D721Med (cell line): ENCODE measurements around the gene LCE3D.
"Not testable (repeated sequence)": the region's sequence is repeated elsewhere in the genome, so short reads cannot be mapped to it uniquely, and the experiment has no call there.

Experiments
- DNase-seq: peaks from one replicate; pipeline ENCODE4 v3.0.0; 2011; ENCODE audit warnings: low spot score; ENCODE audit not compliant: insufficient read length
- FAIRE-seq: peaks from 2 replicates; lab custom pipeline; 2011; peaks lifted over from hg19 to GRCh38; lab: Jason Lieb, UNC
- CTCF ChIP-seq: IDR thresholded peaks from 2 replicates; pipeline ENCODE4 v1.5.1; 2012; ENCODE audit warnings: mild to moderate bottlenecking, control low read depth; ENCODE audit not compliant: insufficient read depth; ENCODE audit errors: missing control alignments

LCE3D gene

GRCh38 chr1:152565535-152566215, 14.6 kb downstream of the LCE3D start:
- no peak for TF ChIP-seq CTCF
- no peak for DNase-seq
- no peak for FAIRE-seq

GRCh38 chr1:152565115-152565514, 15.2 kb downstream of the LCE3D start:
- FAIRE-seq (no peak), DNase-seq (no peak)
- TF ChIP-seq CTCF = no peak

GRCh38 chr1:152548358-152548757, 32.0 kb downstream of the LCE3D start:
- not testable (repeated sequence) for FAIRE-seq, DNase-seq

- no peak for TF ChIP-seq CTCF
- FAIRE-seq (no peak), DNase-seq (no peak)
Measured at GRCh38 chr1:152546704-152547103, 33.6 kb downstream of the LCE3D start.

- TF ChIP-seq CTCF = no peak
- no peak for FAIRE-seq
- DNase-seq = no peak
Measured at GRCh38 chr1:152543820-152544219, 36.5 kb downstream of the LCE3D start.

- FAIRE-seq = no peak
Measured at GRCh38 chr1:152539901-152540300, 40.4 kb downstream of the LCE3D start.

GRCh38 chr1:152537496-152537895, 42.8 kb downstream of the LCE3D start:
- TF ChIP-seq CTCF = no peak
- no peak for FAIRE-seq
- no peak for DNase-seq

More at GRCh38 chr1:152539901-152540300, 40.4 kb downstream of the LCE3D start:
- no peak for DNase-seq
- TF ChIP-seq CTCF = no peak
